ENCODE measurements around the gene SUFU.
A peak's percentile ranks its signal among the peaks of the same experiment; 100 is the strongest.
"Not testable (repeated sequence)": the region's sequence is repeated elsewhere in the genome, so short reads cannot be mapped to it uniquely, and the experiment has no call there.

The SUFU gene

DNA sequence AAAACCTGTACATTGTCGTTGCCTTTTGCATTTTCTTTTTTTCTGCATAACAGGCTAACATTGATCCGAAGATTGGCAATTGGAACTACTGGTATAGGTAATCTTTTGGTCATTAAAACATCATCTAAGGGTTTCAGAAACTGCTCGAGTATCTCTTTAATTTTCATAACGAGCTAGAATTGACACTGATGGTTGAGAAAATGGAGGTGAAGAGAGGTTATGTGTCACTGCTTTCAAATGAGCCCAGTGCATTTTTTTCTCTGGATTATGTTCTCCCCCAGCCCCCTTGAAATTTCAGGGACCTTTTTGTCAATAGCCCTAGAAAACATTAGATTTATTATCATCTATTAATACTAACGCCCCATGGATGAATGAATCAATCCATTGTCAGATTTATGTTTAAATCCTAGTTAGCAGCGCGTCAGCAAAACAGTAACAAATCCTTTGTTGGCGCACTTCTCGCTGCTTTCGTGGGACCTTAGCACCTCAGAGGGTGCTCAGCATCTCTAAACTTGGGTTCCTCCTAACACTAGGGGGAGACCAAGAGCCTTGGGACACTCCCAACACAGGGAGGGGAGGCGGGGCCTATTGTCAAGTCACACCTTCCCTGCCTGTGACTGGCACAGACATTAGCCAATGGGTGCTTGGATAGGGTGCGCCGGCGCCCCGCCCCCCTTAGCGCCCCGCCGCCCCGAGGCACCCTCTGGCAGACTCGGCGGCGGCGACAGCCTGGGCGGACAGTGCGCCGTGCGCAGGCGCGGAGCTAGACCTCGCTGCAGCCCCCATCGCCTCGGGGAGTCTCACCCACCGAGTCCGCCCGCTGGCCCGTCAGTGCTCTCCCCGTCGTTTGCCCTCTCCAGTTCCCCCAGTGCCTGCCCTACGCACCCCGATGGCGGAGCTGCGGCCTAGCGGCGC lies at the start of gene SUFU:
TSS of gene SUFU (plus strand) at position 709 of the 915 bp plus-strand sequence. CDS start at position 890, 181 bp downstream.
- H3K4me3 ChIP-seq (ENCODE audit: low read depth, low read length) = peak within 1 kb of the TSS; percentile 99

DNA sequence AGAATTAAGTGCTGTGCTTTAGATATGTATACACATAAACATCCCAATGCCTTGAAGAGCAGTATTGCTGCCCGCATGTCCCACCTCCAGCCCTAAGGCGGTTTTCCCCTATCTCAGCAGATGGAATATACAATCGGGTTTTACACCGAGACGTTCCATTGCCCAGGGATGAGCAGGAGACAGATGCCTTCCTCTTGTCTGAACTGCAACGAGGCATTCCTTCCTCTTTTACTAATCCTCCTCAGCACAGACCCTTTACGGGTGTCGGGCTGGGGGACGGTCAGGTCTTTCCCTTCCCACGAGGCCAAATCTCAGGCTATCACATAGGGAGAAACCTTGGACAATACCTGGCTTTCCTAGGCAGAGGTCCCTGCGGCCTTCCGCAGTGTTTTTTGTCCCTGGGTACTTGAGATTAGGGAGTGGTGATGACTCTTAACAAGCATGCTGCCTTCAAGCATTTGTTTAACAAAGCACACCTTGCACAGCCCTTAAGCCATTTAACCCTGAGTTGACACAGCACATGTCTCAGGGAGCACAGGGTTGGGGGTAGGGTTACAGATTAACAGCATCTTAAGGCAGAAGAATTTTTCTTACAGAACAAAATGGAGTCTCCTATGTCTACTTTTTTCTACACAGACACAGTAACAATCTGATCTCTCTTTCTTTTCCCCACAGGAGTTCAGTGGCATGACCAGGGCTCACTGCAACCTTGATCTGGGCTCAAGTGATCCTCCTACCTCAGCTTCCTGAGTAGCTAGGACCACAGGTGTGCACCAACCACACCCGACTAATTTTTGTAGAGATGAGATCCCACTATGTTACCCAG lies 48.9 kb upstream of the SUFU start:
- H3K4me3 ChIP-seq (ENCODE audit: low read depth, low read length) = not testable (repeated sequence)

DNA sequence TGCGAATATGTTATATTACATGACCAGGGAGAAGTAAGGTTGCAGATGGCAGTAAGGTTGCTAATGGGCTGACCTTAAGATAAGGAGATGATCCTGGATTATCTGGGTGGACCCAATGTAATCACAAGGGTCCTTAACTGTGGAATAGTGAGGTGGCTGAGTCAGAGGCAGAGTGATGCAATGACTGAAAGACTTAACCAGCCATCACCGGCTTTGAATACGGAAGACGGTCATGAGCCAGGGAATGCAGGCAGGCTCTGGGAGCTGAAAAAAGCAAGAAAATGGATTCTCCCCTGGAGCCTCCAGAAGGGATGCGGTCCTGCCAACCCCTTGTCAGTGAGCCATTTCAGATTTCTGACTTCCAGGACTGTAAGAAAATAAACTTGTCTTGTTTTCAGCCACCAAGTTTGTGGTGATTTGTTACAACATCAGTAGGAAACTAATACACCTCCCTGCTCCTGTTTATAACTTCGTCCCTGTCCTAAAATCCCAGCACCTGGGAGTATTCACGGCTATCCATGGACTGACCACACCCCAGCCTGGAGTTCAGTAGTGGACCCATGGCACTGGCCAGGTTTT lies 47.8 kb upstream of the SUFU start:
- no peak overlapping the region for H3K4me3 ChIP-seq (ENCODE audit: low read depth, low read length)

DNA sequence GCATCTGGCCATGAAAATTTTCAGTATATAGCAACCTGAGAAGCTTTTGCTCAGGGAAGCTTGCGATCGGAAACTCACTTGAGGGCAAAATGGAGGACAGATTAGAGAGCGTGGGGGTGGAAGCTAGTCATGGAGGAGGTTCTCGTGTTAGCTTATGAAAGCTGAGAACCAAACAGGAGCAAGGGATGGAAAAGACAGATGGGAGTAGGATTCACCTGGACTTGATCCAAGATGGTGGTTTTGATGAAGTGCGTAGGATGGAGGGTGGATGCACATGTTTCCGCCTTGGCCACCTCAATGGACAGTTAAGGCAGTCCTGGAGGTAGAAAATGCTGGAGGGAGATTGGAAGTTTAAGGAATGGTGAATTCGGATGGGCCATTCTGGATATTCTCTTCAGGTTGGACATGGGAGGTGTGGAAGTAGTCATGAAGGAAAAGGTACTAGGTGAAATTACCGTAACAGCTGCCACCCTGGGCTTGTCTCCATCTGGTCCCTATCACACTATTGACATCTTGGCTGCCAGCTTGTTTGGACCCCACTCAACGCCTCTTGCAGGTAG lies 46.1 kb upstream of the SUFU start:
- H3K4me3 ChIP-seq (ENCODE audit: low read depth, low read length) = no peak overlapping the region

DNA sequence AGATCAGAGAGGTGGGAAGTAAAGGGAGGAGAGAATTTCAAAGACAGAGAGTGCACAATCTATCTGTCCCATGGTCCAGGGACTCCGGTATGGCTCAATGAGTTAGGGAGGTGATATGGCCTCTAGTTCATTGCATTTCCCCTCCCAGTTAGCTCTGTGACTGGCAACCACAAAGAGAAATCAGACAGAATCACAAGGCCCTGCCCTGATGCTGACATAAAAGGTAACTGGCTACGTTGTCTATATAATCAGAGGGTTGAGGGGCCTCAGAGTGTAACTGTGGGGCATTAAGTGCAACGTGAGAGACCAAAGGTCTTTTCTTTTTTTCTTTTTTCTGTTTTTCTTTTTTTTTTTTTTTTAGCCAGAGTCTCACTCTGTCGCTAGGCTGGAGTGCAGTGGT lies 45.1 kb upstream of the SUFU start:
- no peak overlapping the region for H3K4me3 ChIP-seq (ENCODE audit: low read depth, low read length)

DNA sequence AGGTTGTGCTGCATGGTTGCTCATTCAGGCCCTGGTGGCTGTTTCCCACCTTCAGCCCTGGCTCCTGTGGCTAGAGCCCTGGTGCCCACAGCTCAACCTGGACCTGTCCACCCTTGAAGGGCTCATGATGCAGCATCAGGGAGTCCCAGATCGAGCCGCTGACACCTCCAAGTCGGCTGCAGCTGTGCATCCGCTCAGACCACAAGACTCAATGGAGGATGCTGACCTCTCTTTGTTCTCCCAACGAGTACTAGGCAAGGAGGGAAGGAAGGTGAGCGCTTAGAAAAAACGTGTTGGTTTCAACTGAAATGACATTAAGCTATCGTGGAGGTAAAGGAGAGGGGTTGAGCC lies 43.0 kb upstream of the SUFU start:
- H3K4me3 ChIP-seq (ENCODE audit: low read depth, low read length) = no peak overlapping the region

DNA sequence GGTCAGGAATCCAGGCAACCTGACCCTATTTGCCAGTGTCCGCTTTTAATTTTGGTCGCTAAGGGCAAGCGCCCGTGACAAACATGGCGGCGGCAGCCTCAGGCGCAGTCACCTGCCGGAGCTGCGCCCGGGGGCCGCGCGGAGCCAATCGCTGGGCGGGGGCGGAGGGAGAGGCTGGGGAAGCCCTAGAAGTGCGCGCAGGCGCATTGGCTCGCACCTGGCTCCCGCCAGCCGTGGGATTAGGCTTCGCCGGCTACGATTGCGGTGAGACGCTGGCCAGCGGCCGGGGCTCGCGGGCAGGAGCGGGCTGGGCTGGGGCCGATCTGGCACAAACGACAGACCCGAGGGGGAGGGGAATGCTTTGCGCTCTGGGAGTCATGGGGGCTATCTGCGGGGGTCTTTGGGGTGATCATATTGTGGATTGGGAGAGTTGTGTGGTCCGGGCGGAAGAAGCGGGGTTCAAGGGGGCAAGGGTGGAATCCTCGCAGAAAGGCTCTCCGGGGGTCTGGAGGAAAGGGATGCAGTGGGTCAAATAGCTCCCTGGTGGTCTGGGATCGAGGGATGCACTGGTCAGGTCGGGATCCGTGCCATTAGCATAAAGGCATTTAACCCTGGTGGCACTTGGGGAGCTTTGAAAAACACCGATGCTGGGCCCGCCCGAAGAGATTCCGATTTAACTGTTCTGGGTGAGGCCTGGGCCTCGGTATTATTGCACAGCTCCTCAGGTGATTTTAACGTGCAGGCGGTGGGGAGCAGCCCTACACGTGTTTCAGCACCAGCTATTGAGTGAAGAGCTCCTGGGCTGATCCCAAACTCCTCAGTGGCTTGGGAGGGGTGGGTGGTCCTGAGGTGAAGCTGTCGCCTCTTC lies 42.4 kb upstream of the SUFU start:
- H3K4me3 ChIP-seq (ENCODE audit: low read depth, low read length) = peak overlapping the region; percentile 44

DNA sequence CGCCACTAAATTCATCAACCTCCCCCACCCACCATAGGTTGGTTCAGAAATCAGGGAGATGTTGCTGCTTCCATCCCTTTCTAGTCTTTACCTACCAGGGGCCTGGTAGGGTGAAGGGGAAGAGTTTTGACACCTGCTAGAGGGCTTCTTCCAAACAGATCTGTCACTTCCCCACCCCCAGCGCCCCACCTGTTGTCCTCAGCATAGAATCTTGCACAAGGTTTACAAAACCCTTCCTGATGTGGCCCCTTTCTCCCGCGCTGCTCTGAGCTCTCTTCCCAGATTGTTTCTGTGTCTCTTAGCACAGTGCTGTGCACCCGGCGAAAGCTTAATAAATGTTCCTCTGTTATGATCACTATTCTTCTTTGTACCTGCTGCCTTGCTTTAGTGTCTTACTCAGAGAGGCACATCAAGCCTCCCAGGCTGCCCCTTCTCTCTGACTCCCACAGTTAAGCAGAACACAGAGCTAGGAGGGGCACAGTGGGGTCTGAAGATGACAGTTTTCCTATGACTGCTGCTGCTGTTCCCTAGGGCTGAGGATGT lies 41.2 kb upstream of the SUFU start:
- no peak overlapping the region for H3K4me3 ChIP-seq (ENCODE audit: low read depth, low read length)

DNA sequence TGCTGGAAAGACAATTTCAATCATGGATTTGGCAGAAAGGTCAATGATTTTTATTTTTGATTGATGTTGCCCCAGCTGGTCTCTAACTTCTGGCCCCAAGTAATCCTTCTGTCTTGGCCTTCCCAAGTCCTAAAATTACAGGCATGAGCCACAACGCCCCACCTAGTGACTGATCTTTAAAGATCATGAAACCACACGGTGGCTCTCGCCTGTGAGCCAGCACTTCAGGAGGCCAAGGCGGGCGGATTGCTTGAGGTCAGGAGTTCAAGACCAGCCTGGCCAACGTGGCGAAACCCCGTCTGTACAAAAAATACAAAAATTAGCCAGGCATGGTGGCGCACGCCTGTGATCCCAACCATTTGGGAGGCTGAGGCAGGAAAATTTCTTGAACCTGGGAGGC lies 39.8 kb upstream of the SUFU start:
- H3K4me3 ChIP-seq (ENCODE audit: low read depth, low read length) = no peak overlapping the region

DNA sequence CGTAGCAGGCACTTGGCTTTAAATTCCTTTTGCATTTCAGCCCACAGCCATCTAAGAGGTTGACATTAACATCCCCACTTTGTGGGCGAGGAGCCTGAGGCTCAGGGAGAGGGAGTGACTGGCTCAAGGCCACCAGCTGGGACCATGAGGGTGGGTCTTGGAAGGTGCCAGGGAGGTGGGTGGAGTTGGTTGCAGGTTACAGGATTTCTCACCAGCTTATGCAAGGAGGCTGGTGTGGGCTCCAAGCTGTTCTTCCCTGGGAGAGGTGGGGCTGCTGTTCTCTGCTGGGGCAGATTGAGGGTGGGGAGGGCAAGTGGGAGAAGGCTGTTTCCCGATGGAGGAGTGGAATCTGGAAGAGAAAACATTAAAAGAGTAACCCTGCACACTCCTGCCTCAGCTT lies 38.3 kb upstream of the SUFU start:
- no peak overlapping the region for H3K4me3 ChIP-seq (ENCODE audit: low read depth, low read length)

DNA sequence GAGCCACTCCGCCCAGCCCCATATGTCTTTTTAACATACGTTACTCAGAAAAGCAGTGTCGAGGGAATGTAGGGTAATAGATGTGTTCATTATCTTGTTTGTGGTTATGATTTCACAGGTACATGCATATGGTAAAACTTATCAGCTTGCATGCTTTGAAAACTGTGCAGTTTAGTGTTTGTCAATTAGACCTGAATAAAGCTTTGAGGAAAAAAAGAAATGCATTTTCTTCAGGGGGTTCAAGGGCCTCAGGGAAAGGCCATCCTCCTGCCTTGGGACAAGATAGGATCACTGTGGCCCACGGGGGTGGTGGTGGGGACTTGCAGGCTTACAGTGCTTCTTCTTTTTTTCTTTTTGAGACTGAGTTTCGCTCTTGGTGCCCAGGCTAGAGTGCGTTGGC lies 36.5 kb upstream of the SUFU start:
- H3K4me3 ChIP-seq (ENCODE audit: low read depth, low read length) = no peak overlapping the region

DNA sequence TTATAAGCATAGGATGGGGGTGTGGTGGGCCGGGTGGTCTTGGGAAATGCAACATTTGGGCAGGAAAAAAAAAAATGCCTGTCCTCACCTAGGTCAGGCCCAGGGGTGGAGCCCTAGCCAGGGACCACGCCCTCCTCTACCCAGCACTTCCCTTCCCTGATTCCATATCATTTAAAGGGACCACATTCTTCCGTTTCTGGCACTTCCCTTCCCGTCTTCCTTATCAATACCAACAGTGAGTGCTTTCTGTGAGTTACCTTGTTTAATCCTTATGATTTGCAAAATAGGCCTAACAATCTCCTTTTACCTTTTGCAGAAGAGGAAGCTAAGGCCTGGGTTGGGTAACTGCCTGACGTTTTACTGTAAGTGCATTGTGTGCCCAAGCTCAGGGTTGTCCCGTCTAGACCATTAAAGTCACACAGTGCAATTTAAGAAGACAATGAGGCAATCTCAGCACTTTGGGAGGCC lies 35.8 kb upstream of the SUFU start:
- H3K4me3 ChIP-seq (ENCODE audit: low read depth, low read length) = no peak overlapping the region

DNA sequence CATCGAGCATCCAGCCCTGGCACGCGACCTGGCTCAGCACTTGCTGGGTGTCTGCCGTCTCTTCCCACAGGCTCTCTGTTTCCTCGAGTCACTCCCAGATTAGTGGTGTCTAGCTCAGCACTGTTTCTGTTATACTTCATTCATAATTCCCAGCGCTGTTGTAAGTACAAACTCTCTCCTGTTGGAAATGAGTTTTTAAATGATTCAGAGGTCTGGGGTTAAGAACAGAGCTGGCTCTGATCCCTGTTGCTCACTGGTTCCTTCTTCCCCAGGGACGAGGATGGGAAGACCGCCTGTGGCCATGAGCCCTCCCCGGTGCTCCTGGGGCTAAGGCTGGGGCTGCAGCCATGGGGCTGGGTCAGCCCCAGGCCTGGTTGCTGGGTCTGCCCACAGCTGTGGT lies 35.1 kb upstream of the SUFU start:
- no peak overlapping the region for H3K4me3 ChIP-seq (ENCODE audit: low read depth, low read length)

DNA sequence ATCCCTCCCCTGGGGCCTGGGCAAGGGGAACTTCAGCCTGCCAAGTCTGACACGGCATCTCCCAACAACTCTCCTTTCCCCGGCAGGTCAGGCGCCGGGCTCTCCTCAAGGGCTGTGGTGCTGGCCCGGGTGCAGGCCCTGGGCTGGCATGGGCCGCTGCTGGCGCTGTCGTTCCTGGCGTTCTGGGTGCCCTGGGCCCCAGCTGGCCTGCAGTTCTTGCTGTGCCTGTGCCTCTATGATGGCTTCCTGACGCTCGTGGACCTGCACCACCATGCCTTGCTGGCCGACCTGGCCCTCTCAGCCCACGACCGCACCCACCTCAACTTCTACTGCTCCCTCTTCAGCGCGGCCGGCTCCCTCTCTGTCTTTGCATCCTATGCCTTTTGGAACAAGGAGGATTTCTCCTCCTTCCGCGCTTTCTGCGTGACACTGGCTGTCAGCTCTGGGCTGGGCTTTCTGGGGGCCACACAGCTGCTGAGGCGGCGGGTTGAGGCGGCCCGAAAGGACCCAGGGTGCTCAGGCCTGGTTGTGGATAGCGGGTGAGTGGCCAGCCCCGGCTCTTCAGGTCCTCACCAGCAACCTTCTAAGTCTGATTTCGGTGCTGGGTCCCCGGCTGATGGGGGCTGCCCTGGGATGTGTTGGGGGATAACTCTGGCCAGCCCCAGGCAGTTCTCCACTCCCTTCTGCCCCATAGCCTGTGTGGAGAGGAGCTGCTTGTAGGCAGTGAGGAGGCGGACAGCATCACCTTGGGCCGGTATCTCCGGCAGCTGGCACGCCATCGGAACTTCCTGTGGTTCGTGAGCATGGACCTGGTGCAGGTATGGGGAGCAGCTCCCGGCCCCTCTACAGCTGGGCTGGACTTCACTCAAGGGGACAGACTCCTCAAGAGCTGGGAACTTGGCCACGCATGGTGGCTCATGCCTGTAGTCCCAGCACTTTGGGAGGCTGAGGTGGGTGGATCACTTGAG lies 32.9 kb upstream of the SUFU start:
- H3K4me3 ChIP-seq (ENCODE audit: low read depth, low read length) = no peak overlapping the region

DNA sequence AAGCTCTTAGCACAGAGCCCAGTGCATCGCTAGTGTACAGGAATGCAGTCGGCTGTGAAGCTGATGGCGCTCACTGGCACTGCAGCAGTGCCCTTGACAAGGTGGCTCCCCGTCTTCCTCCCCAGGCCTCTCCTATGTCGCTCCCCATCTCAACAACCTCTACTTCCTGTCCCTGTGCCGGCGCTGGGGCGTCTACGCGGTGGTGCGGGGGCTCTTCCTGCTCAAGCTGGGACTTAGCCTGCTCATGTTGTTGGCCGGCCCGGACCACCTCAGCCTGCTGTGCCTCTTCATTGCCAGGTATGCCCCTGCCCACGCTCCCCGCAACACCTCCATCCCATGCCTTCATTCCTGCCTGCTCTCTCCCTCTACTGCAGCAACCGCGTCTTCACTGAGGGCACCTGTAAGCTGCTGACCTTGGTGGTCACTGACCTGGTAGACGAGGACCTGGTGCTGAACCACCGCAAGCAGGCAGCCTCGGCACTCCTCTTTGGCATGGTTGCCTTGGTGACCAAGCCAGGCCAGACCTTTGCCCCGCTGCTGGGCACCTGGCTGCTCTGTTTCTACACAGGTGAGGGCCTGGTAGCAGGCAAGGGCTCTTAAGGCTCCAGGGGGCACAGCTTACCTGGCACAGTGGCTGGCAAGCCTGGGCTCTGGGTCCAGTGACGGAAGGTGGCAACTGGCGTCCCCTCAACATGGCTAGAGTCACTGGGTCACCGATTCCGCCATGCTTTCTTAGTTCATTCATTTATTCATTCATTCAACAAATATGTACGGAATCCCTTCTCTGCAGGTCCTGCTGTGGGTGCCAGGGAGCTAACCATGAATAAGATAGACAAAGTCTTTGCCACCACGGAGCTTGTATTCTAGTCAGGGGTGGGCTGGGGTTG lies 30.1 kb upstream of the SUFU start:
- no peak overlapping the region for H3K4me3 ChIP-seq (ENCODE audit: low read depth, low read length)

DNA sequence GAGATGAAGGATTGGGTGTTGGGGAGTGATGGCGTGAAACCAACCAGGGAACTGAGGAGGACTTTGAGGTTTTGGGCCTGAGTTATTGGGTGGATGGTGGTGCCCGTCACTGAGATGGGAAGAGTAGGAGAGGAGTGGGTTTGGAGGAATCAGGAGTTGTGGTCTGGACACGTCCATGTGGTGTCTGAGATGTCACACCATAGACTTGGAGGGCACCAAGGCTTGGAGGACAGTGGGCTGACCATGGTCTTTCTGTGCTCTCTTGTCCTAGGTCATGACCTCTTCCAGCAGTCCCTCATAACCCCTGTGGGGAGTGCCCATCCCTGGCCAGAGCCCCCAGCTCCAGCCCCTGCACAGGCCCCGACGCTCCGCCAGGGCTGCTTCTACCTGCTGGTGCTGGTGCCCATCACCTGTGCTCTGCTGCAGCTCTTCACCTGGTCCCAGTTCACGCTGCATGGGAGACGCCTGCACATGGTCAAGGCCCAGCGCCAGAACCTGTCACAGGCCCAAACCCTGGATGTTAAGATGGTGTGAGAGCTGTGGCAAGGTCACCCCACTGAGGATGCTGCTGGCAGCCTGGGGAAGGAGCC lies 28.2 kb upstream of the SUFU start:
- no peak overlapping the region for H3K4me3 ChIP-seq (ENCODE audit: low read depth, low read length)

DNA sequence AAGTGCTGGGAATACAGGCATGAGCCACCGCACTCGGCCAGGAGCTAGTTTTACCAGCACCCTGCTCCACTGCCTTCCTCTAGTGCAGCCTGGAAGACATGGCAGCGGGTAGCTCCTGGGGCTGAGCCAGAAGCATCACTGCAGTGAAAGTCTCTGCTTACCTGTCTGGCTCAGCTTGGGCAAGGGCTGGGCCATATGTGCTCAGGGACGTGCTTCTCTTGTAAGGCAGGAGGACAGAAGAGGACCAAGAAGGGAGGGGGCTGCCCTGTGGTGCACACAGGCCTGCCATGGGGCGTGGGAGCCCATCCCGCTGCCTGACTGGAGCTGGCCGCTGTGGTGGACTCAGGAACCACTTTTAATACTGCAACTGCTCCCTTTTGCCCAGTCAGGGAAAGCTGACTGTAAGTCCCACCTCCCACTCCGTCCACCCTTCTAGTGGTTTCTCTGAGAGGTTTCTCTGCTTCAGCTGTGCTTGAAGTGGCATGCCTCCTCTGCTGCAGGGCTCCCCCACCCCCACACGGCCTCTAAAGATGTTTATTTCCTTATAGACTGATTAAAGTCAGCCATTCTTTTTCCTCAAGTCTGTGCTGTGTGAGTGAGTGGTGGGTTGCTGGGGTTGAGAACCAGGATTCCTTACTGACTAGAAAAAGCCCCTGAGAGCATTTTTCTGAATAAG lies 27.2 kb upstream of the SUFU start:
- H3K4me3 ChIP-seq (ENCODE audit: low read depth, low read length) = no peak overlapping the region

All from iPS-11a (cell line).